Vagina (tissue), 2 donors: Measurements from ENCODE around the gene LRRC10B. TPM values are rescaled to one million over a fixed set of nuclear protein-coding genes. Genes with fewer than 3 reads are reported as not detected.
"Not testable (repeated sequence)": the region's sequence is repeated elsewhere in the genome, so short reads cannot be mapped to it uniquely, and the experiment has no call there.

Experiments
- DNase-seq, 2 donors: peaks; one replicate each; pipeline ENCODE4 v3.0.0-alpha.2; 2017; ENCODE audit errors: extremely low spot score in 2 of 2
- H3K27ac ChIP-seq: fragments of 200-600 bp; sonication (generic); one replicate; pipeline ENCODE4 v1.5.1; 2019
- H3K27me3 ChIP-seq: fragments of 200-600 bp; sonication (generic); one replicate; pipeline ENCODE4 v1.5.1; 2019
- H3K36me3 ChIP-seq, 2 donors: fragments of 200-600 bp; sonication (generic); one replicate each; pipeline ENCODE4 v1.5.1; 2017 to 2019
- H3K4me1 ChIP-seq: fragments of 200-600 bp; sonication (generic); one replicate; pipeline ENCODE4 v1.5.1; 2019
- H3K4me3 ChIP-seq, 2 donors: fragments of 200-600 bp; sonication (generic); 1 replicate in 1 of 2; 2 replicates in 1 of 2; pipeline ENCODE4 v1.5.1; 2016 to 2019
- H3K9me3 ChIP-seq: fragments of 200-600 bp; sonication (generic); one replicate; pipeline ENCODE4 v1.5.1; 2019
- POLR2A ChIP-seq, 2 donors: fragments of 450-650 bp; IDR thresholded peaks; one replicate each; pipeline ENCODE4 v1.6.1; 2017; ENCODE audit warnings: antibody characterized with exemption in 2 of 2, mild to moderate bottlenecking in 2 of 2, moderate library complexity in 2 of 2
- POLR2AphosphoS5 ChIP-seq, 2 donors: sonication (generic); formaldehyde crosslinking; IDR thresholded peaks; one replicate each; pipeline ENCODE4 v1.9.0; 2017; ENCODE audit warnings: antibody characterized with exemption in 2 of 2, mild to moderate bottlenecking in 2 of 2, low read depth in 1 of 2; ENCODE audit not compliant: insufficient read depth in 1 of 2
- intact Hi-C: fragments of 100-400 bp; cut with DNase I; formaldehyde crosslinking; loops from one replicate; pipeline ENCODE4 v1.15.1; 2023
- total RNA-seq: library from RNA; depleted of rRNA; stranded (reverse); fragments of >200 nt; gene quantifications from one replicate; pipeline ENCODE4 v1.2.3, GENCODE V29; 2016
- TF ChIP-seq, protein P1 (sequence below), 3 experiments: fragments of 450-650 bp in 2 of 3; fragments of 200-600 bp in 1 of 3; sonication (generic) in 1 of 3; IDR thresholded peaks; one replicate each; pipeline ENCODE4 v1.5.1; 2017 to 2019; ENCODE audit warnings: antibody characterized with exemption in 3 of 3, mild to moderate bottlenecking in 2 of 3, moderate library complexity in 2 of 3

LRRC10B gene
- total RNA-seq = 0.74 TPM

DNA sequence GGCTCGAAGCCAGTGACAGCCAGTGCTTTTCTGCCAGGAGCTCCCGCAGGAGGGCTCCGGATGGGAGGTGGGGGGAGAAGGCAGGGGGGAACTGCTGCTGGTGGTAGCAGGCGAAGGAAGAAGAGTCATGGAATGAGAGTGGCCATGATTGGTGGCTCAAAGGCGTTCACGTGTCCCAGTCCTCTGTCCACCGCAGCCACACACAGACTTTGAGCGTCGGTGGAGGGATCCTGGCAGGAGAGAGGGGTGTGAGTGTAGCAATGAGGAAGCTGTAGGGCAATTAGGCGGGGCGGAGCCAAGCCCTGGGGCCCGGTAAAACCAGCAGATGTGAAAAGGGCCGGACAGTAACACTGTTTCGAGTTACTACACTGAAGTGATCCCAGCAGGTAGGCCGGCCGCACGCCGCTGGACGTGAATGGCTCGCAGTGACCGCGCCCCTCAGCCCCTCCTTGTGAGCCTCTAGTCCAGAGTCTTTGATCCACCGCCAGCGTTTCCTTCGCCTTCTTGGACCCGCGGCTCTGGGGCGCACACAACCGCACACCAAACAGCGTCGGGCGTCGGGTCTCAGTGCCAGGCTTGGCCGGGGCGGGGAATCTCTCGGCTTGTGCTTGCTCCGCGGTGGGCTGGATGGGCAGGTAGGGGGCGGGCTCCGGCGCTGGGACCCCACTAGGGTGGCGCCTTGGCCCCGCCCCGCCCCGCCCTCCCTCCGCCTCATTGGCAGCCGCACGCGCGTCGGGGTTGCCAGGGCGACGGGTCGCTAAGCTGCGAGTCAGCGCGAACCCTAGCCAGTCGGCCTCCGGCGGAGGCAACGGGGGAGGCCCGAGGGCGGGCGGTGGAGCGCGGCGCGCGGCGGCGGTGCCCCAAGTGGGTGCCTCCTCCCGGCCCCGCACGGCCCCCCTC is at the start of gene LRRC10B:
Gene LRRC10B, plus strand, starts transcription at position 788 of the 900 bp plus-strand sequence. CDS start 250 bp downstream, outside the sequence.
- Histone ChIP-seq H3K27ac (peak within 1 kb of the TSS; percentile 71), H3K36me3 (no peaks in the 10 kb centered on the region), H3K9me3 (no peaks in the 10 kb centered on the region), H3K4me1 (peaks cover 18% of the 10 kb centered on the region), H3K4me3 (peak within 1 kb of the TSS; percentile 32 to 33), H3K27me3 (peaks cover 8% of the 10 kb centered on the region)
- TF ChIP-seq, protein P1, sequence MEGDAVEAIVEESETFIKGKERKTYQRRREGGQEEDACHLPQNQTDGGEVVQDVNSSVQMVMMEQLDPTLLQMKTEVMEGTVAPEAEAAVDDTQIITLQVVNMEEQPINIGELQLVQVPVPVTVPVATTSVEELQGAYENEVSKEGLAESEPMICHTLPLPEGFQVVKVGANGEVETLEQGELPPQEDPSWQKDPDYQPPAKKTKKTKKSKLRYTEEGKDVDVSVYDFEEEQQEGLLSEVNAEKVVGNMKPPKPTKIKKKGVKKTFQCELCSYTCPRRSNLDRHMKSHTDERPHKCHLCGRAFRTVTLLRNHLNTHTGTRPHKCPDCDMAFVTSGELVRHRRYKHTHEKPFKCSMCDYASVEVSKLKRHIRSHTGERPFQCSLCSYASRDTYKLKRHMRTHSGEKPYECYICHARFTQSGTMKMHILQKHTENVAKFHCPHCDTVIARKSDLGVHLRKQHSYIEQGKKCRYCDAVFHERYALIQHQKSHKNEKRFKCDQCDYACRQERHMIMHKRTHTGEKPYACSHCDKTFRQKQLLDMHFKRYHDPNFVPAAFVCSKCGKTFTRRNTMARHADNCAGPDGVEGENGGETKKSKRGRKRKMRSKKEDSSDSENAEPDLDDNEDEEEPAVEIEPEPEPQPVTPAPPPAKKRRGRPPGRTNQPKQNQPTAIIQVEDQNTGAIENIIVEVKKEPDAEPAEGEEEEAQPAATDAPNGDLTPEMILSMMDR (IDR thresholded peaks at IDR 0.05) = no peak
- TF ChIP-seq POLR2A (IDR thresholded peaks at IDR 0.05) = no peak
- no peak for TF ChIP-seq POLR2AphosphoS5 (IDR thresholded peaks at IDR 0.05; ENCODE audit: insufficient read depth in 1 of 2, low read depth in 1 of 2)
- no peak for DNase-seq
- intact Hi-C loops = no loop called here

DNA sequence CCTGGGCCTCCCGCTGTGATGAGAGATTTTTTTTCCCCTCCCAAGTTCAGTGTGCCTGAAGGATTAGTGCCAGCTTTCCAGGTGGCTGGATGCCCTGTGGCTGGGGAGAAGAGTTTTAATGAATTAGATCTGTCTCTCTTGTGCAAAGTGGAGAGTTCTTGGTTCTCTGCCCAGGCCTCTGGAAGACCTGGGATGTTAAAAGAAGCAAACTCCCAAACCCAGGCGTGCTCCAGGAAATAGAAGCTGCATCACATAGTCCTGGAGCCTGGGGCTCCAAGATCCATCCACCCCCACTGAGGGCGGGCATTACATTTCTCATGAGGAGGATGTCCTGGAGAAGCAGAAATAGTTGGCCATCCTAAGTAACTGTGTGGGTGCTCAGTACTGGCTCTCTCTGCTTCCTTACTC is 48.1 kb upstream of the LRRC10B start:
- no peaks in the 10 kb centered on the region for H3K27me3 ChIP-seq
- intact Hi-C loops = no loop called here
- no peak for DNase-seq
- no peak overlapping the region for H3K27ac ChIP-seq
- TF ChIP-seq, protein P1 (IDR thresholded peaks at IDR 0.05) = no peak
- no peak for TF ChIP-seq POLR2AphosphoS5 (IDR thresholded peaks at IDR 0.05; ENCODE audit: insufficient read depth in 1 of 2, low read depth in 1 of 2)
- TF ChIP-seq POLR2A (IDR thresholded peaks at IDR 0.05) = no peak
- H3K9me3 ChIP-seq = no peaks in the 10 kb centered on the region
- peaks cover 8% of the 10 kb centered on the region for H3K4me1 ChIP-seq
- H3K36me3 ChIP-seq = peaks cover 0 to 2% of the 10 kb centered on the region in 2 donors
- H3K4me3 ChIP-seq = no peak overlapping the region

DNA sequence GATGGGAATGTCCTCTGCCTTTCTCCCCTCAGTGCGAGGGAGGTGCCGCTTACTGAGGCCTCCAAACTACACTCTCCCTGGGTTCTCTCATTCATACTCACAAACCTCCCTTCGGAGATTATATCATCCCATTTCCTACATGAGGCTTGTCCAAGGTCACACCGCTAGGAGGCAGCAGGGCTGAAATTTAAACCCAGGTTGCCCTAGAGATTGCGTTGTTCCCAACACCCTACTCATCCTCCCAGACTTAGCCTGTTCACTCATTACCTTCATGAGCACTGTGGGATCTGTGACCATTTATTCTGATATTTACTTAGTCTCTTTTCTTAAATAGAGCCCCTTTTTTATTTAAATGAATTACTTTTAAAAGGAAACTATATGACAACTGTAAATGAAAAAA is 47.6 kb upstream of the LRRC10B start:
- no peak overlapping the region for H3K27ac ChIP-seq
- TF ChIP-seq, protein P1 (IDR thresholded peaks at IDR 0.05) = no peak
- TF ChIP-seq POLR2AphosphoS5 (IDR thresholded peaks at IDR 0.05; ENCODE audit: insufficient read depth in 1 of 2, low read depth in 1 of 2) (no peak), POLR2A (IDR thresholded peaks at IDR 0.05) (no peak)
- H3K4me3 ChIP-seq = no peak overlapping the region
- no peaks in the 10 kb centered on the region for H3K27me3 ChIP-seq
- intact Hi-C loops = no loop called here
- H3K4me1 ChIP-seq = peaks cover 8% of the 10 kb centered on the region
- DNase-seq = no peak
- peaks cover 0 to 5% of the 10 kb centered on the region in 2 donors for H3K36me3 ChIP-seq
- no peaks in the 10 kb centered on the region for H3K9me3 ChIP-seq

DNA sequence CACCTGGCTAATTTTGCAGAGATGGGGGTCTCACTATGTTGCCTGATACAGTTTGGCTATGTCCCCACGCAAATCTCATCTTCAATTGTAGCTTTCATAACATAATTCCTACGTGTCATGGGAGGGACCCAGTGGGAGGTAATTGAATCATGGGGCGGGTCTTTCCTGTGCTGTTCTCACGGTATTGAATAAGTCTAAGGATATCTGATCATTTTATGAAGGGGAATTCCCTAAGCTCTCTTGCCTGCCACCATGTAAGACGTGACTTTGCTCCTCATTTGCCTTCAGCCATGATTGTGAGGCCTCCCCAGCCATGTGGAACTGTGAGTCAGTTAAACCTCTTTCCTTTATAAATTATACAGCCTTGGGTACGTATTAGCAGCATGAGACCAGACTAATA is 40.9 kb upstream of the LRRC10B start:
- H3K4me1 ChIP-seq, intact Hi-C loops, H3K27me3 ChIP-seq, H3K4me3 ChIP-seq, DNase-seq, H3K27ac ChIP-seq, H3K36me3 ChIP-seq, H3K9me3 ChIP-seq: not testable (repeated sequence)

DNA sequence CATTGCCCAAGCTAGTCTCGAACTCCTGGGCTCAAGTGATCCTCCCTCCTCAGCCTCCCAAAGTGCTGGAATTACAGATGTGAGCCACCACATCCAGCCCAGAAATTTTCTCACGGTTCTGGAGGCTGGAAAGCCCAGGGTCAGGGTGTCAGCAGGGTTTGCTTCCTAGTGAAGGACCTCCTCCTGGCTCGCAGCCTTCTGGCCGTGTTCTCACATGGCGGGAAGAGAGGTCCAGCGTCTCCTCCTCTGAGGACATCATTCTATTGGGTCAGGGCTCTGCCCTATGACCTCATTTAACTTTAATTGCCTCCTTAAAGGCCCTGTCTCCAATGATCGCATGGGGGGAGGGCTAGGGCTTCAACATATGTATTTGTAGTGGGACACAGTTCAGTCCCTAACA is 40.5 kb upstream of the LRRC10B start:
- intact Hi-C loops = no loop called here
- no peak for TF ChIP-seq POLR2AphosphoS5 (IDR thresholded peaks at IDR 0.05; ENCODE audit: insufficient read depth in 1 of 2, low read depth in 1 of 2)
- TF ChIP-seq, protein P1 (IDR thresholded peaks at IDR 0.05) = no peak
- no peak for TF ChIP-seq POLR2A (IDR thresholded peaks at IDR 0.05)
- no peaks in the 10 kb centered on the region for H3K4me1 ChIP-seq
- DNase-seq = no peak
- H3K27me3 ChIP-seq = no peaks in the 10 kb centered on the region
- H3K9me3 ChIP-seq = no peaks in the 10 kb centered on the region
- H3K27ac ChIP-seq = no peak overlapping the region
- no peak overlapping the region for H3K4me3 ChIP-seq
- H3K36me3 ChIP-seq = peaks cover 0 to 10% of the 10 kb centered on the region in 2 donors
